Measurements from ENCODE around the gene CISD3.
A peak's percentile ranks its signal among the peaks of the same experiment; 100 is the strongest.

The CISD3 gene

GRCh38 chr17:38729886-38730525 is at the start of gene CISD3:
CISD3 (plus strand) TSS chr17:38730341; CDS start chr17:38730359, 18 bp downstream.
- peak; percentile 87 for DNase-seq

GRCh38 chr17:38681096-38681495 is 49.0 kb upstream of the CISD3 start:
- no peak for DNase-seq

- no peak for DNase-seq
Observed at GRCh38 chr17:38685491-38685890, 44.6 kb upstream of the CISD3 start.

- DNase-seq = no peak
Observed at GRCh38 chr17:38687286-38687685, 42.9 kb upstream of the CISD3 start.

- no peak for DNase-seq
Observed at GRCh38 chr17:38690386-38690785, 39.8 kb upstream of the CISD3 start.

- DNase-seq = no peak
Observed at GRCh38 chr17:38691154-38691553, 39.0 kb upstream of the CISD3 start.

GRCh38 chr17:38693700-38694329 is 36.3 kb upstream of the CISD3 start:
- DNase-seq = peak; percentile 41

- DNase-seq = no peak
Observed at GRCh38 chr17:38697061-38697820, 32.9 kb upstream of the CISD3 start.

GRCh38 chr17:38698760-38699159 is 31.4 kb upstream of the CISD3 start:
- DNase-seq = no peak

GRCh38 chr17:38701504-38702165 is 28.5 kb upstream of the CISD3 start:
- DNase-seq = no peak

GRCh38 chr17:38702166-38702915 is 27.8 kb upstream of the CISD3 start:
- peak; percentile 90 for DNase-seq

- DNase-seq = no peak
Observed at GRCh38 chr17:38702916-38703741, 27.0 kb upstream of the CISD3 start.

GRCh38 chr17:38703742-38704605 is 26.2 kb upstream of the CISD3 start:
- no peak for DNase-seq

GRCh38 chr17:38704606-38705522 is 25.3 kb upstream of the CISD3 start, which contains the start of gene MLLT6:
MLLT6 (plus strand) TSS chr17:38705273; CDS start chr17:38705633, 360 bp downstream.
- peak; percentile 82 for DNase-seq

- no peak for DNase-seq
Observed at GRCh38 chr17:38705523-38705802, 24.7 kb upstream of the CISD3 start.

- DNase-seq = peak; percentile 57
Observed at GRCh38 chr17:38705803-38706504, 24.2 kb upstream of the CISD3 start.

- no peak for DNase-seq
Observed at GRCh38 chr17:38706505-38707216, 23.5 kb upstream of the CISD3 start.

GRCh38 chr17:38707678-38708351 is 22.3 kb upstream of the CISD3 start:
- DNase-seq = no peak

All from fibroblast of skin of right biceps (primary cell).